HepG2 (cell line): ENCODE data around the gene TMEM229A. TPM values are rescaled to one million over a fixed set of nuclear protein-coding genes. Genes with fewer than 3 reads are reported as not detected.
"Not testable (repeated sequence)": the region's sequence is repeated elsewhere in the genome, so short reads cannot be mapped to it uniquely, and the experiment has no call there.

Experiments
- ATAC-seq: fragments of 200-7000 bp; cut with Tn5 transposase; 3 replicates; pipeline ENCODE4 v1.9.1; 2020; ENCODE audit warnings: mild to moderate bottlenecking, moderate library complexity
- BruUV-seq: library from RNA; stranded (reverse); fragments of 400-500 nt; replicated peaks from 2 replicates; lab custom pipeline; 2021; lab: Mats Ljungman, UMichigan
- CTCF ChIA-PET: fragments of 300-600 bp; formaldehyde crosslinking; extraction: SDS; loops from one replicate; lab custom pipeline; 2021; ENCODE audit warnings: low total read pairs, inconsistent platforms, low intra/inter-chr PET ratio; lab: Yijun Ruan, JAX
- POLR2A ChIA-PET: fragments of 350-600 bp; sonication (Branson Sonifier 250); formaldehyde crosslinking; loops from one replicate; lab custom pipeline; 2020; ENCODE audit warnings: antibody characterized with exemption, inconsistent platforms; lab: Yijun Ruan, JAX
- DNase-seq: peaks from one replicate; pipeline ENCODE4 v3.0.0-alpha.2; 2015; ENCODE audit warnings: low spot score
- FAIRE-seq: peaks from 3 replicates; lab custom pipeline; 2011; peaks lifted over from hg19 to GRCh38; lab: Jason Lieb, UNC
- H2AFZ ChIP-seq: one replicate; pipeline ENCODE4 v1.6.1; 2011; ENCODE audit warnings: low read length, inconsistent platforms
- H3K27ac ChIP-seq: fragments of 300-600 bp; 3 replicates; pipeline ENCODE4 v1.8.0; 2011; ENCODE audit warnings: mixed run types, mild to moderate bottlenecking, mixed read lengths, low read length, inconsistent platforms; ENCODE audit not compliant: insufficient read depth; ENCODE audit errors: extremely low read length
- H3K27me3 ChIP-seq, 2 experiments: fragments of 200-600 bp in 1 of 2; 2 replicates in 1 of 2; 3 replicates in 1 of 2; pipeline versions ENCODE4 v1.6.0 to v1.8.0; 2011; ENCODE audit warnings: low read length in 2 of 2, mild to moderate bottlenecking in 2 of 2, moderate library complexity in 2 of 2, inconsistent platforms in 1 of 2; ENCODE audit not compliant: insufficient read depth in 2 of 2, control insufficient read depth in 1 of 2
- H3K36me3 ChIP-seq, 2 experiments: fragments of 200-600 bp in 1 of 2; replicated peaks in 1 of 2; 2 replicates in 1 of 2; 3 replicates in 1 of 2; pipeline versions ENCODE4 v1.5.1 to v1.8.0; 2011; ENCODE audit warnings: low read length in 2 of 2, inconsistent platforms in 1 of 2; ENCODE audit not compliant: insufficient read depth in 2 of 2, control insufficient read depth in 1 of 2
- H3K4me1 ChIP-seq: 2 replicates; pipeline ENCODE4 v1.5.1; 2012; ENCODE audit warnings: low read length, inconsistent platforms; ENCODE audit not compliant: insufficient read depth
- H3K4me2 ChIP-seq: 2 replicates; pipeline ENCODE4 v1.6.0; 2011; ENCODE audit warnings: low read depth, low read length, inconsistent platforms
- H3K4me3 ChIP-seq, 3 experiments: fragments of 200-600 bp in 1 of 3; sonication (generic), shearing (Covaris generic) in 1 of 3; replicated peaks in 1 of 3; 2 replicates each; pipeline ENCODE4 v1.5.1; 2011 to 2016; ENCODE audit warnings: low read length in 3 of 3, inconsistent platforms in 2 of 3, low read depth in 2 of 3, mild to moderate bottlenecking in 2 of 3, control low read depth in 1 of 3, mixed read lengths in 1 of 3; ENCODE audit not compliant: insufficient read depth in 1 of 3
- H3K79me2 ChIP-seq: one replicate; pipeline ENCODE4 v1.6.1; 2011; ENCODE audit warnings: low read length, inconsistent platforms; ENCODE audit not compliant: insufficient read depth
- H3K9ac ChIP-seq: 2 replicates; pipeline ENCODE4 v1.6.0; 2011; ENCODE audit warnings: mild to moderate bottlenecking, low read depth, low read length, inconsistent platforms; ENCODE audit not compliant: insufficient read depth
- H3K9me3 ChIP-seq: 2 replicates; pipeline ENCODE4 v1.5.1; 2012; ENCODE audit warnings: mild to moderate bottlenecking, low read length
- H4K20me1 ChIP-seq: 2 replicates; pipeline ENCODE4 v1.6.0; 2011; ENCODE audit warnings: inconsistent platforms, mild to moderate bottlenecking, low read length, moderate library complexity; ENCODE audit not compliant: insufficient read depth
- MTF2 ChIP-seq: sonication (generic); formaldehyde crosslinking; IDR thresholded peaks from 2 replicates; pipeline ENCODE4 v1.5.0; 2020; ENCODE audit warnings: missing genetic modification reagents, borderline replicate concordance
- NAIF1 ChIP-seq: sonication (generic); formaldehyde crosslinking; IDR thresholded peaks from 2 replicates; pipeline ENCODE4 v1.5.0; 2020; ENCODE audit warnings: mild to moderate bottlenecking, missing genetic modification reagents, borderline replicate concordance
- NFIB ChIP-seq: sonication (generic); formaldehyde crosslinking; IDR thresholded peaks from 2 replicates; pipeline ENCODE4 v1.9.0; 2021; ENCODE audit warnings: missing genetic modification reagents, mild to moderate bottlenecking, borderline replicate concordance
- ZBTB7A ChIP-seq: sonication (generic); formaldehyde crosslinking; IDR thresholded peaks from 2 replicates; pipeline ENCODE4 v1.8.0; 2022; ENCODE audit warnings: mild to moderate bottlenecking, missing genetic modification reagents
- ZNF331 ChIP-seq: sonication (generic); formaldehyde crosslinking; IDR thresholded peaks from 2 replicates; pipeline ENCODE4 v1.4.0; 2020; ENCODE audit warnings: missing genetic modification reagents
- ZNF644 ChIP-seq: IDR thresholded peaks from 2 replicates; pipeline ENCODE4 v1.6.1; 2016; ENCODE audit warnings: low read depth
- WGBS: methylation state at CpG from one replicate; pipeline ENCODE4 v1.1.6; 2017; ENCODE audit warnings: low lambda C conversion rate; 5-methylcytosine and 5-hydroxymethylcytosine counted together
- in situ Hi-C: cut with HindIII; loops from 2 replicates; pipeline ENCODE4 v1.10.0; 2017; ENCODE audit warnings: low pct_unique_long_range_greater_than_20kb; ENCODE audit not compliant: extremely low pct_ligation_motif_present
- intact Hi-C: fragments of 100-400 bp; cut with micrococcal nuclease; formaldehyde crosslinking; loops from one replicate; pipeline ENCODE4 v1.10.0; 2022; ENCODE audit not compliant: unreplicated experiment
- polyA plus RNA-seq, 8 experiments: library from polyadenylated mRNA; depleted of rRNA in 3 of 8; stranded (reverse) in 7 of 8; unstranded in 1 of 8; fragments of >200 nt; fragmentation: Illumina TruSeq in 4 of 8; extraction: Trizol in 4 of 8; gene quantifications; 2 replicates each; pipeline versions ENCODE4 v1.2.1 to v1.2.3, GENCODE V29; 2011 to 2016; ENCODE audit warnings: low read depth in 4 of 8, missing spikeins in 1 of 8, mixed read lengths in 1 of 8; ENCODE audit not compliant: insufficient read depth in 1 of 8
- total RNA-seq, 5 experiments: library from RNA; depleted of rRNA; stranded (reverse); fragments of >200 nt; fragmentation: Illumina TruSeq; extraction: Trizol; gene quantifications; 2 replicates each; pipeline ENCODE4 v1.2.3, GENCODE V29; 2016; ENCODE audit warnings: low read depth in 1 of 5

TMEM229A gene
- total and polyA plus RNA-seq, 2 of the 13 experiments (the other 11 are each of a cell fraction or from before 2014, with no cell fraction given) = not detected

- in situ Hi-C loops (no loop called here), intact Hi-C loops (no loop called here)
- FAIRE-seq (no peak), ATAC-seq (no peak), DNase-seq (no peak)
- CTCF ChIA-PET = no interaction called here
- no peaks in the 10 kb centered on the region for H3K9me3 ChIP-seq
- no peak overlapping the region for H3K4me3 ChIP-seq
- no peak overlapping the region for H3K27ac ChIP-seq
- no peaks in the 10 kb centered on the region for H4K20me1 ChIP-seq
- no peaks in the 10 kb centered on the region for H3K36me3 ChIP-seq
- no peaks in the 10 kb centered on the region for H3K4me1 ChIP-seq
- no peaks in the 10 kb centered on the region for H3K79me2 ChIP-seq
- no TSS peak for BruUV-seq
- no peak overlapping the region for H3K4me2 ChIP-seq
- POLR2A ChIA-PET = no interaction called here
- H3K9ac ChIP-seq = no peak overlapping the region
- TF ChIP-seq NAIF1 (no peak), ZBTB7A (CRISPR knock-in tag) (no peak), ZNF644 (CRISPR knock-in tag) (no peak)
- no peaks in the 10 kb centered on the region for H3K27me3 ChIP-seq
- 33% methylated on average over 3 of the region's 3 CpGs for WGBS
- H2AFZ ChIP-seq = no peak overlapping the region
These were observed 20.0 kb downstream of the TMEM229A start for GRCh38 chr7:124012864-124013263.

- intact Hi-C loops = no loop called here
- Histone ChIP-seq H3K79me2 (no peaks in the 10 kb centered on the region), H3K9me3 (no peaks in the 10 kb centered on the region), H4K20me1 (no peaks in the 10 kb centered on the region), H3K4me3 (no peak overlapping the region), H3K27me3 (no peaks in the 10 kb centered on the region), H3K9ac (no peak overlapping the region), H3K36me3 (no peaks in the 10 kb centered on the region), H3K4me1 (no peaks in the 10 kb centered on the region), H3K4me2 (no peak overlapping the region), H2AFZ (no peak overlapping the region), H3K27ac (no peak overlapping the region)
- ATAC-seq (no peak), DNase-seq (no peak), FAIRE-seq (no peak)
- TF ChIP-seq ZNF331 (CRISPR knock-in tag) (no peak), MTF2 (CRISPR knock-in tag) (no peak), NFIB (no peak)
- ChIA-PET POLR2A (no interaction called here), CTCF (no interaction called here)
- in situ Hi-C loops = no loop called here
- WGBS = 0% methylated on average over 2 of the region's 2 CpGs
- BruUV-seq = no TSS peak
These were observed 23.5 kb downstream of the TMEM229A start for GRCh38 chr7:124009321-124009720.

GRCh38 chr7:124008296-124008695, 24.6 kb downstream of the TMEM229A start:
- not testable (repeated sequence) for BruUV-seq

More at GRCh38 chr7:124008296-124008695, 24.6 kb downstream of the TMEM229A start:
- intact Hi-C loops, CTCF ChIA-PET, H3K9ac ChIP-seq, FAIRE-seq, H2AFZ ChIP-seq, H4K20me1 ChIP-seq, H3K36me3 ChIP-seq, H3K4me1 ChIP-seq, ATAC-seq, DNase-seq, H3K4me2 ChIP-seq, in situ Hi-C loops, H3K27ac ChIP-seq, POLR2A ChIA-PET, H3K4me3 ChIP-seq, H3K27me3 ChIP-seq, H3K9me3 ChIP-seq, H3K79me2 ChIP-seq: not testable (repeated sequence)
- WGBS = 7% methylated on average over 6 of the region's 6 CpGs
